HG03575 (cell line): ENCODE data around the gene OXLD1.
A peak's percentile ranks its signal among the peaks of the same experiment; 100 is the strongest.
"Not testable (repeated sequence)": the region's sequence is repeated elsewhere in the genome, so short reads cannot be mapped to it uniquely, and the experiment has no call there.

ENCODE experiments used
- ATAC-seq: cut with Tn5 transposase; IDR thresholded peaks from one replicate; pipeline ENCODE4 v1.9.1; 2021; ENCODE audit not compliant: unreplicated experiment, insufficient number of reproducible peaks, low FRiP score; ENCODE audit errors: extremely low read depth

The OXLD1 gene

GRCh38 chr17:81686614-81687013 is 20.2 kb upstream of the OXLD1 start:
- ATAC-seq: no peak

- ATAC-seq: no peak
Observed at GRCh38 chr17:81685108-81685507, 18.7 kb upstream of the OXLD1 start.

DNA sequence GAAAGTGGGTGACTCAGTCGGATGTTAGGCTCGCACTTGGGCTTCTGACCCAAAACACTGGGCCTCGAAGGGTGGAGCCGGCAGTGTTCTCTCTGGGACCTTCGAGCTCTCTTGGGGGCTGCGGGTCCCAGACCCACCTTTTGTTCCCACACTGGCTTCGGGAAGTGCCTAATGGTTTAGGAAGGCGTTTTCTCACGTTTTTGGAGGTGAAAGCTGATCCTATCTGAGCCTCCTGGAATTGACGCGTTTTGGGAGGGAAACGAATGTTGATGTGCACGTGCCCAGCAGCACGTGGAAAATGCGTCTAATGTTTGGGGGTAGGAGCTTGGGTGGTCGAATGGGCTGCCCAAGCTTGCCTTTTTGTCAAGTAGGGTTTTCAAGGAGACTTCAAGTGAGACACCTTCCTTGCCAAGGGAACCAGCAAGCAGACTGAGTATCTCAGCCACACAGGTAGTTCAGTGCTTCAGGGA is 18.1 kb upstream of the OXLD1 start:
- ATAC-seq: no peak

GRCh38 chr17:81683584-81684441 is 17.4 kb upstream of the OXLD1 start, which contains the start of the genes ARL16 and HGS:
Gene ARL16, minus strand, starts transcription at chr17:81683797. Its CDS starts 44 bp downstream, at chr17:81683753.
Gene HGS, plus strand, starts transcription at chr17:81684011. Its CDS starts 56 bp downstream, at chr17:81684067.
- ATAC-seq: peak; percentile 74

DNA sequence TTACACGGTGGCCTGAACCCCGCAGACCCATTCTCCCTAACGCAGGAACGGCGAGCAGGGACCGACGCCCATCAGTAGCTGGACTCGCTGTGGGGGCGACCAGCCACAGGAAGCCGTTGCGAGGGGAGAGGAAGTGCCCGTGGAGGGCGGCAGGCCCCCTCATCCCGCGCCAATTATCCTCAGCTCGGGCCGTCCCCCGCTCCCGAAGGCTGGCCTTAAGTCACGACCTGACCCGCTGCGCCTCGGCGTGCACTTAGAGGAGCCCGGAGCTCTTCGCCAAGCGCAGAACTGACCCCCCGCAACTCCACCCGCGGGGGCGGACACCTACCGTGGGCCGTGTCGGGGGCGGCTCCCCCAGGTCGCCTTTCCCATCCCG is 16.8 kb upstream of the OXLD1 start:
- ATAC-seq: no peak

GRCh38 chr17:81682565-81683207 is 16.3 kb upstream of the OXLD1 start:
- no peak for ATAC-seq

DNA sequence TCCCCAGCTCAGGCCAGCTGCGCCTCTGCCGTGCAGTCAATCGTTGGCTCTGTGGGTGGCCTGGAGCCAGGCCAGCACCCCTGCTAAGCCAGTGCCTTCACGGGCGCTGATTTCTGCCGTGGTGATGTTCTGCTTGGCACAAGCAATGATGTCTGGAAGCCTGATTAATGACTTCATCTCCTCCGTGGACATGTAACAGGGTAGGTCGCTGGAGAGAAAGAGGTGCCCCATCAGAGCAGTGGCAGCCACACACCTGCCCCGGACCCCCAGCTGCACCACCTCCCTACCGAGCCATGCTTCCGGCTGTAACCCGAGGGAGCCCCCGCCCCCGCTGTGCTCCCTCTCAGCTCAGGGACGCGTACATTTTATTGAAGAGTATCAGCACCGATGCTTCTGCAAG is 15.3 kb upstream of the OXLD1 start:
- ATAC-seq: no peak

DNA sequence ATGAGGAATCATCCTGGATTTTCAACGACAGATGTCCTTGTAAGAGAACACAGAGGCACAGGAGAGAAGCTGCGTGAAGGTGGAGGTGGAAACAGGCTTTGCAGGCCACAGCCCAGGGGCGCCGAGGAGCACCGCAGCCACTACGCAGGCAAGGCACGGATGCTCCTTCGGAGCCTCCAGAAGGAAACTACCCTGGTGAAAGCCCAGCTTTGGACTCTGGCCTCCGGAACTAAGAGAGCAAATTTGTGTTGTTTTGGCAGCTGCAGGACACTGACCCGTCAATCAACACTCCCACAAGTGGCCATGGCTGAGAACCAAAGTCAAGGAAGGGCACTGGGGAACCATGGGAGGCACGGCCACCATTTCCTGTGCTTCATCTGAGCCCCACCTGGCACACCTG is 13.7 kb upstream of the OXLD1 start:
- no peak for ATAC-seq

DNA sequence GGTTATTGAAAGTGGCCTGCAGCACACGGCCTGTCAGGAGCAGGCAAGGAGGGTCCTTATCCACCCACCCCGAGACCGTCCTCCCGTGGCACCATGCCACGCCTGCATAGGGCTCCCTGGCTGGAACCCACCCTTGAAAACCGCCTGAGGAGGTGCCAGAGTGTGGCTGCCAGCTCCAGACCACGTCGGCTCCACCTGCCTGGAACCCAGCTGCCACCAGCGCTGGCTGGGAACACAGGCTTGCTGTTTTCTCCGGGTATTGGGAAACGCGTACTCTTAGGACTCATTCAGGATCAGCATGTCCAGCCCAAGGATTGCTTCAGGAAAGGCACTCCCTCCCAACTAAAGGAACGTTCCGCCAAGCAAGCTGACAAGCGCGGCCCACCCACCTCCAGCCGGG is 10.5 kb upstream of the OXLD1 start:
- no peak for ATAC-seq

- ATAC-seq: not testable (repeated sequence)
Observed at GRCh38 chr17:81675515-81676221, 9.3 kb upstream of the OXLD1 start.

DNA sequence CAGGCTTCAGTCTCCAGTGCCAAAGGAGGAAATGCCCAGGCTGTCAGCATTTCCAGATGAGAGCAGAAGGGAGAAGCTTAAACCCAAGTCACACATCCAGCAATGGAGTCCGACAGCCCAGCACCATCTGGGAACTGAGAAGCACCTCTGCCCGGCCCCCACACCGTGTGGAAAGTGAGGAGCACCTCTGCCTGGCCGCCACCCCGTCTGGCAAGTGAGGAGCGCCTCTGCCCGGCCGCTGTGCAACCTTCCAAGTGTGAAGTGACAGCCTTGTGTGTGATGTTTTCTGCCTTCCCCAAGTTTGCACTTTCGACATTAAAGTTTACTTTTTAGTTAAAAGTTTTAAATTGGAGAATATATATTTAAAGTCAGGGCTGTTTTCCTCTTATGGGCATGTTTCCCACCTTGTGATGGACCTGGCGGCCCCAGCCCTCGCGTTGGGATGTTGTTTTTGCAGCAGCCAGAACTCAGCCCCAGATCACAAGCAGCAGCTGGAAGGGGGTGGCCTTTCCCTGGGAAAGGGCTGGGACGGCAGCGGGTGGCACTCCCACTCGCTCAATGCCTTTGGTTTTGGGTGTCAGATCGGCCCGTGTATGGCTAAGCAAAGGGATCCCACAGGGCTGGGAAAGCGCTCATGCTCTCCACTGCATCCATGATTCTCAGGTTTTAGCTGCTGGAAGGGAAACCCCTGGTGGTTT is 7.3 kb upstream of the OXLD1 start:
- no peak for ATAC-seq

DNA sequence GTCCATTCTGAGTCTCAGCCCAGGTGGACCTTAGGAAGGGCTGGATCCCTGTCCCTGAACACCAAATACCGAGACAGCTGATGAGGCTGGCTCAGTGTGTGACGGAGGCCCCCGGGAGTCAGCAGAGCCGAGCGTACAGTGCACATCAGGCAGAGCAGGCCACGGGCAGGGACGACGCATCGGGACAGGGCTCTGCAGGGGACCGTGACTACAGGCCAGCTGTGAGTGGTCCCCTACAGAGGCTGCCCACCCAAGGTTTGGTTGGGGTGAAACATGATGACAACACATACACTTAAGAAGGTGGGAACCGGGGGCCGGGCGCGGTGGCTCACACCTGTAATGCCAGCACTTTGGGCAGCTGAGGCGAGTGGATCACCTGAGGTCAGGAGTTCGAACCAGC is 6.5 kb upstream of the OXLD1 start:
- no peak for ATAC-seq

DNA sequence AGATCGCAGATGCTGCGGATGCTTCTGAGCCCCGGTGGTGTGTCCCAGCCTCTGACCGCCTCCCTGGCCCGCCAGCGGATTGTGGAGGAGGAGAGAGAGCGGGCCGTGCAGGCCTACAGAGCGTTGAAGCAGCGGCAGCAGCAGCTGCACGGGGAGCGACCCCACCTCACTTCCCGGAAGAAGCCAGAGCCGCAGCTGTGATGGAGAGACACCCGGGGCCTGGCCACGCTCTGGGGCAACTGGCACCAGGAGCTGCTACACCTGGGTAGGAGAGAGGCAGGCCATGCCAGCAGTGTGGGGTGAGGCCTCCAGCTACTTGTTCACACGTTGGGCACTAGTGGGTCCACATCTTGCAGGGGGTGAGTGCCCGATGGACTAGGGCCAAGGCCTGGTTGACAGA is 6.1 kb upstream of the OXLD1 start:
- ATAC-seq: no peak

- ATAC-seq: no peak
Observed at GRCh38 chr17:81667754-81668153, 1.3 kb upstream of the OXLD1 start.

GRCh38 chr17:81666092-81666341 is 388 bp downstream of the OXLD1 start:
- ATAC-seq: no peak

- ATAC-seq: no peak
Observed at GRCh38 chr17:81665205-81666091, 957 bp downstream of the OXLD1 start.

GRCh38 chr17:81664051-81664470 is 2.3 kb downstream of the OXLD1 start:
- no peak for ATAC-seq

GRCh38 chr17:81662002-81662401 is 4.4 kb downstream of the OXLD1 start:
- no peak for ATAC-seq
